Progenitor cell of endocrine pancreas (in vitro differentiated cells): ENCODE results near the gene MRGPRD. TPM values are rescaled to one million over a fixed set of nuclear protein-coding genes. Genes with fewer than 3 reads are reported as not detected.

Experiments used
- DNase-seq: peaks from one replicate; pipeline ENCODE4 v3.0.0; 2021; ENCODE audit warnings: low spot score; ENCODE audit not compliant: unreplicated experiment
- H3K27ac Mint-ChIP-seq: 2 replicates; pipeline ENCODE4 v1.8.0; 2021; ENCODE audit warnings: mild to moderate bottlenecking, moderate library complexity, mixed read lengths
- H3K27me3 Mint-ChIP-seq: 2 replicates; pipeline ENCODE4 v1.8.0; 2021; ENCODE audit warnings: mixed read lengths
- H3K36me3 Mint-ChIP-seq: 2 replicates; pipeline ENCODE4 v1.8.0; 2022; ENCODE audit warnings: mixed read lengths; ENCODE audit not compliant: insufficient read depth
- H3K4me1 Mint-ChIP-seq: 2 replicates; pipeline ENCODE4 v1.8.0; 2021; ENCODE audit warnings: low read depth, mixed read lengths
- H3K4me3 Mint-ChIP-seq: 2 replicates; pipeline ENCODE4 v1.8.0; 2021; ENCODE audit warnings: low read depth, mild to moderate bottlenecking, moderate library complexity, mixed read lengths
- H3K9me3 Mint-ChIP-seq: 2 replicates; pipeline ENCODE4 v1.8.0; 2021; ENCODE audit warnings: low read depth, mixed read lengths
- total RNA-seq: library from RNA; stranded (reverse); gene quantifications from 2 replicates; pipeline ENCODE4 v1.2.1, GENCODE V29; 2021
- TF ChIP-seq, protein P1 (sequence below): fragments of 200-600 bp; sonication (generic); IDR thresholded peaks from one replicate; pipeline ENCODE4 v1.5.0; 2021; ENCODE audit warnings: antibody characterized with exemption, mild to moderate bottlenecking; ENCODE audit not compliant: unreplicated experiment

The MRGPRD gene
- total RNA-seq, 1 donor from 2014 or later = not detected

DNA sequence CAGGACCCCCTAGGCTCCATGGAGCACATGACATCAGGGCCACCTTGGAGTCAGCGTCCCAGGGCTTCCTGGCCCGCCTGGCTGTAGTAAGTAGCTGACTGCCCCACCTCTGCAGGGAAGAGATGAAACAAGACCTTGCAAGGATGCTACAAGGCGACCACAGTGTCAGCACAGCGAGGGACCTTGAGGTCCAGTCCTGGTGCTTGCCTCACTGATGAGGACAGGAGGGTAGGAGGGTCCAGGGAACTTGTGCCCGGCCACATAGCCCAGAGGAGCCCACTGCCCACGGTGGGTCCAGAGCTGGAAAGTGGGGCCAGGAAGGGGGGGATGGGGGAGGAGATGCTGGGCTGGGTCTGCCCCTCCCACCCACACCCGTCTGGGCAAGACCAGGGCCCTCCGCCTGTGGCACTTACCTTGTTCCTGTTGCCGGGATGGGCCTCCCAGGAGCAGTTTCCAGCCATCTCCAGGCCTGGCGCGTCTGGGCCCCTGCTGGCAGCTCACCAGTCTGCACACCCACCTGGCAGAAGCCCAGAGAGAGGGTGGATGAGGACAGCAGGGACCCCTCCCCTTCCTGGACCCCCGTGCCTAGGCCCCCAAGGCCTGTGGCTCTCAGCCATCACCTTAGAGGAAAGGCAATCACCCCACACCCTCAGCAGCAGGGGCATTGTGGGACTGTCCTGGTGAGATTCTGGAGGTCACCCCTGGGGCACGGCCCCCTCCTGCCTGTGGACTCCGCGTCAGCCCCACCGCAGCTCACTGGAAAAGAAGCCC lies 28.8 kb upstream of the MRGPRD start:
- no peak for DNase-seq

DNA sequence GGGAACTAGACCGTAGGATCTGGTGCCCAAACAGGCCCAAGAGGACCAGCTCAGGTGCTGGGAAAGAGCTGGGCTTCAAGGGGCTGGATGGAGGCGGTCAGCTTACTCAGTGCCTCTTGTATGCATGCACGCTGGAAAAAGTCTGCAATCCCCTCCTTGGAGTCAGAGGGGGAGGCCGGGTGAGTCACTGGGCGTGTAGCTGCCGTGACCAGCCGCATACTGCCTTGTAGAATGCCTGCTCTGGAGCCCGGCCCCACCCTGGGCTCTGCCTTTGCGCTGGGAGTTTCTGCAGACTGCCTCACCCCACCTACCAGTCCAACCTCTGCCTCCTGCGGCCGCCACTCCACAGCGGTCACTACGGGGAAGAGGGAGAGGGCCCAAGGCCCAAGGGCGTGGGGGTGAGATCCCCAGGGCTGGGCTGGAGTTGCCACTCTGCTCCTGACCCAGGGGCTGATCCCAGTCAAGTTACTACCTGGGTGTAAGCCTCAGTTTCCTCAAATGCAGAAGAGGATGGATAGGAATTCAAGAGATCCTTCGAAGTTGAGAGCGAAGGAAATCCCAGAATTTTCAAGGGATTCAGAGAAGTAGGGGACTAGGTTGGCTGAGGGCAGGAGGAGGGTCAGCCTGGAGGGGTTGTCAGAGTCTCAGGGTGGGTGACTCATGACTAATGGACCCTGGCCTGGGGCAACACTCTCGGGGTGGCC lies 28.1 kb upstream of the MRGPRD start:
- DNase-seq = no peak
- H3K27me3 Mint-ChIP-seq = peaks cover 15% of the 10 kb centered on the region
- H3K27ac Mint-ChIP-seq = peak overlapping the region; percentile 93
- H3K4me1 Mint-ChIP-seq = peaks cover 25% of the 10 kb centered on the region
- no peaks in the 10 kb centered on the region for H3K36me3 Mint-ChIP-seq
- TF ChIP-seq, protein P1, sequence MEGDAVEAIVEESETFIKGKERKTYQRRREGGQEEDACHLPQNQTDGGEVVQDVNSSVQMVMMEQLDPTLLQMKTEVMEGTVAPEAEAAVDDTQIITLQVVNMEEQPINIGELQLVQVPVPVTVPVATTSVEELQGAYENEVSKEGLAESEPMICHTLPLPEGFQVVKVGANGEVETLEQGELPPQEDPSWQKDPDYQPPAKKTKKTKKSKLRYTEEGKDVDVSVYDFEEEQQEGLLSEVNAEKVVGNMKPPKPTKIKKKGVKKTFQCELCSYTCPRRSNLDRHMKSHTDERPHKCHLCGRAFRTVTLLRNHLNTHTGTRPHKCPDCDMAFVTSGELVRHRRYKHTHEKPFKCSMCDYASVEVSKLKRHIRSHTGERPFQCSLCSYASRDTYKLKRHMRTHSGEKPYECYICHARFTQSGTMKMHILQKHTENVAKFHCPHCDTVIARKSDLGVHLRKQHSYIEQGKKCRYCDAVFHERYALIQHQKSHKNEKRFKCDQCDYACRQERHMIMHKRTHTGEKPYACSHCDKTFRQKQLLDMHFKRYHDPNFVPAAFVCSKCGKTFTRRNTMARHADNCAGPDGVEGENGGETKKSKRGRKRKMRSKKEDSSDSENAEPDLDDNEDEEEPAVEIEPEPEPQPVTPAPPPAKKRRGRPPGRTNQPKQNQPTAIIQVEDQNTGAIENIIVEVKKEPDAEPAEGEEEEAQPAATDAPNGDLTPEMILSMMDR = no peak
- H3K9me3 Mint-ChIP-seq = no peaks in the 10 kb centered on the region
- no peak overlapping the region for H3K4me3 Mint-ChIP-seq

More for the DNA sequence above, 28.8 kb upstream of the MRGPRD start:
- Mint-ChIP-seq H3K4me1 (peaks cover 30% of the 10 kb centered on the region), H3K4me3 (no peak overlapping the region), H3K27ac (no peak overlapping the region), H3K9me3 (no peaks in the 10 kb centered on the region), H3K27me3 (peaks cover 17% of the 10 kb centered on the region), H3K36me3 (no peaks in the 10 kb centered on the region)
- TF ChIP-seq, protein P1 = no peak

DNA sequence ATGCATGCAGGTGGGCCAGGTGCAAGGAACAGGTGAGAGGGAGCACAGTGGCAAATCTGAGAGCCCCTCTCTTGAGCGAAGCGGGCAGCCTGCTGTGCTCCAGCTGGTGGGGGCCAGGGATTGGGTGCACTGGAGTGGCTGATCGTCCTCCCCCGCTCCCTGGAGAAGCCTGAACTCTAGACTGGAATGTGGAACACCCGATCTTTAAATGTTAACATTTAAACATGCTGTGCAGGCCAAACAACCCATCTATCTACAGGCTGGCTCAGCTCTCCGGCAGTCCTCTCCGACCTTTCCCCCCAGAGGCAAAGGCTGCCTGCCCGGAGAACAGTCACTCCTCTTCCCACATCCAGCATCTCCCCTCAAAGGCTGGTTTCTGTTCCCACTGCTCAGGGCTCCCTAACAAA lies 27.2 kb upstream of the MRGPRD start:
- DNase-seq = no peak
- peaks cover 12% of the 10 kb centered on the region for H3K27me3 Mint-ChIP-seq

DNA sequence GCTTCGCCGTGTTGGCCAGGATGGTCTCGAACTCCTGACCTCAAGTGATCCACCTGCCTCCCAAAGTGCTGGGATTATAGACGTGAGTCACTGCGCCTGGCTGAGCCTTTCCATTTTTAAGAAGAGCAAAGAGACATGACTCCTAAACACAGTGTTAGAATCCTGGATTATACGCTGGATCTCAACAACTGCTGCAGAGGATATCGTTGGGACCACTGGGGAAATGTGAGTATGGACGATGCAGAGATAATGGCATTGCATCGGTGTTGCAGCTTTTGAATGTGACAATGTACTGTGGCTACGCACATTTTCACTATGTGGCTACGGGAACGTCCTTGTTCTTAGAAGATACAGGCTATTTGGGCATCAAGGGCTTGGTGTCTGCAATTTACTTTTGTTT lies 26.0 kb upstream of the MRGPRD start:
- TF ChIP-seq, protein P1 = no peak
- no peak for DNase-seq
- H3K27me3 Mint-ChIP-seq = peaks cover 5% of the 10 kb centered on the region
- no peak overlapping the region for H3K4me3 Mint-ChIP-seq
- no peak overlapping the region for H3K27ac Mint-ChIP-seq
- no peaks in the 10 kb centered on the region for H3K36me3 Mint-ChIP-seq
- no peaks in the 10 kb centered on the region for H3K9me3 Mint-ChIP-seq
- H3K4me1 Mint-ChIP-seq = peaks cover 23% of the 10 kb centered on the region

More for the DNA sequence above, 27.2 kb upstream of the MRGPRD start:
- Mint-ChIP-seq H3K9me3 (no peaks in the 10 kb centered on the region), H3K4me1 (peaks cover 23% of the 10 kb centered on the region), H3K4me3 (no peak overlapping the region), H3K36me3 (no peaks in the 10 kb centered on the region), H3K27ac (peak overlapping the region; percentile 93)
- TF ChIP-seq, protein P1 = no peak

DNA sequence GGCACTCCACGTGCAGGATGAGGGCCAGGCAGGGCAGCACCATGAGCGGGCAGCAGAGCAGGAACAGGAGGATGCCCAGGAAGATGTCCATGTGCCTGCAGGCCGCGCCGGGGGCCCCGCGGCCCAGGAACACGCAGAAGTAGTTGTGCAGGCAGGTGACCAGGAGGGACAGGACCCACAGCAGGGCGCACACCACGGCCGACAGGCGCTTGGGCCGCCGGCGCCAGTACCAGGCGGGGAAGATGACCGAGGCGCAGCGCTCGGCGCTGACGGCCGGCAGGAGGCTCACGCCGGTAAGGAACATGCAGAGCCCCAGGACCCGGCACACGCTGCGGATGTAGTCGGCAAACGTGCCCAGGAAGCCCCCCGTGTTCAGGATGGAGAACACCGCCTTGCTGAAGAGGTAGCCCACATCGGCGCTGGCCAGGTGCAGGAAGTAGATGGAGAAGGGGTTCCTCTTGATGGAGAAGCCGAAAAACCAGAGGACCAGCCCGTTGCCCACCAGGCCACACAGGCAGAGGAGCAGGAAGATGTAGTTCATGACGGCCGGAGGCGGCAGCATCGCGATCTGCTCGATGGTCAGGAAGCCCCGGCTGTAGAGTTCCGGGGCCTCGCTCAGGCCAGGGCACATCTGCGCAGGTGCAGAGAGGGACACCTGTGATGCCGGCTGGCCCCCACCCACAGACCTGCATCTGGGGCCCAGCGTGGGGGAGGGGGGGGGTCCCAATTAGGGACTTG lies 25.0 kb upstream of the MRGPRD start:
- DNase-seq = no peak
- Mint-ChIP-seq H3K36me3 (no peaks in the 10 kb centered on the region), H3K27ac (no peak overlapping the region), H3K27me3 (no peaks in the 10 kb centered on the region), H3K4me1 (peaks cover 21% of the 10 kb centered on the region), H3K4me3 (no peak overlapping the region), H3K9me3 (no peaks in the 10 kb centered on the region)
- TF ChIP-seq, protein P1 = no peak
